HepG2 (cell line): Measurements from ENCODE around the gene CNTNAP1. TPM values are rescaled to one million over a fixed set of nuclear protein-coding genes. Genes with fewer than 3 reads are reported as not detected.
A peak's percentile ranks its signal among the peaks of the same experiment; 100 is the strongest.

Experiments used
- CCAR2 ChIP-seq: fragments of 200-400 bp; formaldehyde crosslinking; optimal IDR thresholded peaks from 2 replicates; pipeline ENCODE3; 2018; ENCODE audit warnings: low read depth, mild to moderate bottlenecking, low read length, moderate library complexity
- GFI1 ChIP-seq: sonication (generic); formaldehyde crosslinking; IDR thresholded peaks from 2 replicates; pipeline ENCODE4 v1.5.0; 2020; ENCODE audit warnings: missing genetic modification reagents, mild to moderate bottlenecking, borderline replicate concordance
- GTF3A ChIP-seq: sonication (generic); formaldehyde crosslinking; conservative IDR thresholded peaks from 2 replicates; pipeline ENCODE4 v1.4.0; 2020; ENCODE audit warnings: mild to moderate bottlenecking, missing genetic modification reagents
- HNF4A ChIP-seq: sonication (generic); formaldehyde crosslinking; IDR thresholded peaks from 2 replicates; pipeline ENCODE4 v1.4.0; 2020; ENCODE audit warnings: missing genetic modification reagents
- NR2F6 ChIP-seq, 2 experiments: IDR thresholded peaks; 2 replicates each; pipeline ENCODE4 v1.6.1; 2016; ENCODE audit warnings: antibody characterized with exemption in 1 of 2, mild to moderate bottlenecking in 1 of 2
- SRY ChIP-seq: sonication (generic); formaldehyde crosslinking; IDR thresholded peaks from 2 replicates; pipeline ENCODE4 v1.8.0; 2022; ENCODE audit warnings: mild to moderate bottlenecking, missing genetic modification reagents
- STAT5B ChIP-seq: sonication (generic); formaldehyde crosslinking; IDR thresholded peaks from 2 replicates; pipeline ENCODE4 v1.4.0; 2020; ENCODE audit warnings: missing genetic modification reagents
- TBP ChIP-seq: sonication (generic); formaldehyde crosslinking; IDR thresholded peaks from 2 replicates; pipeline ENCODE4 v1.5.0; 2020; ENCODE audit warnings: missing genetic modification reagents
- ZNF296 ChIP-seq: sonication (generic); formaldehyde crosslinking; conservative IDR thresholded peaks from 2 replicates; pipeline ENCODE4 v1.5.0; 2020; ENCODE audit warnings: mild to moderate bottlenecking, missing genetic modification reagents
- polyA plus RNA-seq, 8 experiments: library from polyadenylated mRNA; depleted of rRNA in 3 of 8; stranded (reverse) in 7 of 8; unstranded in 1 of 8; fragments of >200 nt; fragmentation: Illumina TruSeq in 4 of 8; extraction: Trizol in 4 of 8; gene quantifications; 2 replicates each; pipeline versions ENCODE4 v1.2.1 to v1.2.3, GENCODE V29; 2011 to 2016; ENCODE audit warnings: low read depth in 4 of 8, missing spikeins in 1 of 8, mixed read lengths in 1 of 8; ENCODE audit not compliant: insufficient read depth in 1 of 8
- total RNA-seq, 5 experiments: library from RNA; depleted of rRNA; stranded (reverse); fragments of >200 nt; fragmentation: Illumina TruSeq; extraction: Trizol; gene quantifications; 2 replicates each; pipeline ENCODE4 v1.2.3, GENCODE V29; 2016; ENCODE audit warnings: low read depth in 1 of 5
- TF ChIP-seq, protein P1 (sequence below): IDR thresholded peaks from 2 replicates; pipeline ENCODE4 v1.4.0; 2020; ENCODE audit warnings: mild to moderate bottlenecking, missing genetic modification reagents
- TF ChIP-seq, protein P2 (sequence below): sonication (generic); formaldehyde crosslinking; IDR thresholded peaks from 2 replicates; pipeline ENCODE4 v1.4.0; 2020; ENCODE audit warnings: missing genetic modification reagents
- TF ChIP-seq, protein P3 (sequence below): sonication (generic); formaldehyde crosslinking; IDR thresholded peaks from 2 replicates; pipeline ENCODE4 v1.8.1; 2022; ENCODE audit warnings: mild to moderate bottlenecking, missing genetic modification reagents
- TF ChIP-seq, protein P4 (sequence below): sonication (generic); formaldehyde crosslinking; IDR thresholded peaks from 2 replicates; pipeline ENCODE4 v1.4.0; 2020; ENCODE audit warnings: missing genetic modification reagents
- TF ChIP-seq, protein P5 (sequence below): sonication (generic); formaldehyde crosslinking; IDR thresholded peaks from 2 replicates; pipeline ENCODE4 v1.9.0; 2021; ENCODE audit warnings: missing genetic modification reagents, borderline replicate concordance

The CNTNAP1 gene
- total and polyA plus RNA-seq, 2 of the 13 experiments (the other 11 are each of a cell fraction or from before 2014, with no cell fraction given), result 4.5 to 7.7 TPM

DNA sequence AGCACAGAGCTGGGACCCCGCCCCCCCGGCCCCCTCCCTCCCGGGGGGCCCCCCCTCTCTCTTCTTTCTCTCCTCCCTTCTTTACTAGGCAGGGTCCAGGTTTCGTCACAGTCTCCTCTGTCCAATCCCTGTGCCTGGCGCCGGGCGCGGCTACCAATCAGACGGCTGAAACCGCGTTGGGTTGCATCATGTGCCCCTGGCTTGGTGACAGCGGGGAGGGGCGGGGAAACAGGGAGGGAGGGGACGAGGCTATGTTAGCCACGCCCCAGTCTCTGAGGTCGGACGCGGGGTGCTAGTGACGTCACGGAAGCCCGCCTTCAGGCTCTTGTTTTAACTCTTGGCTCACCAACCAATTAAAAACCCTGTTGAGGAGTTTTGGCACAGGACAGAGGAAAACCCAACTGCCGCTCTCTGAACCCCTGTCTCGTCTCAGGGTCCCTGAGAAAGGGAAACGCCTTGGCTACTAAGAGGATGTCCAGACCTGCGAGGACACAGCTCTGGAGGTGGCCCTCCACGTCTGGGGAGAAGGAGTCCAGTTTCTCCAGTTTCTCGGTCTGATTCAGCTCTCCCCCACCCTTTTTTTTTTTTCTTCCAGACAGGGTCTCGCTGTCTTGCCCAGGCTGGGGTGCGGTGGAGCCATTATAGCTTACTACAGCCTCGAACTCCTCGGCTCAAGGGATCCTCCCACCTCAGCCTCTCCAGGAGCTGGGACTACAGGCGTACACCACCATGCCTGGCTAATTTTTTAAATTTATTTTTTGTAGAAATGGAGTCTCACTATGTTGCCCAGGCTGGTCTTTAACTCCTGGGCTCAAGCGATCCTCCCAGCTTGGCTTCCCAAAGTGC, 5.1 kb upstream of the CNTNAP1 start (continued):
- TF ChIP-seq GFI1 (CRISPR knock-in tag) (0 out of 2 replicates have a peak, but pooled peaks have one; percentile 33), NR2F6 (IDR thresholded peaks at IDR 0.05) (no peak), NR2F6 (CRISPR knock-in tag; IDR thresholded peaks at IDR 0.05) (peak; percentile 29; the same call in 1 of the 2 replicates), STAT5B (CRISPR knock-in tag) (no peak), ZNF296 (CRISPR knock-in tag) (no peak), SRY (CRISPR knock-in tag) (no peak), GTF3A (no peak), HNF4A (CRISPR knock-in tag) (no peak), CCAR2 (no peak), TBP (CRISPR knock-in tag) (no peak)
- TF ChIP-seq, protein P1, sequence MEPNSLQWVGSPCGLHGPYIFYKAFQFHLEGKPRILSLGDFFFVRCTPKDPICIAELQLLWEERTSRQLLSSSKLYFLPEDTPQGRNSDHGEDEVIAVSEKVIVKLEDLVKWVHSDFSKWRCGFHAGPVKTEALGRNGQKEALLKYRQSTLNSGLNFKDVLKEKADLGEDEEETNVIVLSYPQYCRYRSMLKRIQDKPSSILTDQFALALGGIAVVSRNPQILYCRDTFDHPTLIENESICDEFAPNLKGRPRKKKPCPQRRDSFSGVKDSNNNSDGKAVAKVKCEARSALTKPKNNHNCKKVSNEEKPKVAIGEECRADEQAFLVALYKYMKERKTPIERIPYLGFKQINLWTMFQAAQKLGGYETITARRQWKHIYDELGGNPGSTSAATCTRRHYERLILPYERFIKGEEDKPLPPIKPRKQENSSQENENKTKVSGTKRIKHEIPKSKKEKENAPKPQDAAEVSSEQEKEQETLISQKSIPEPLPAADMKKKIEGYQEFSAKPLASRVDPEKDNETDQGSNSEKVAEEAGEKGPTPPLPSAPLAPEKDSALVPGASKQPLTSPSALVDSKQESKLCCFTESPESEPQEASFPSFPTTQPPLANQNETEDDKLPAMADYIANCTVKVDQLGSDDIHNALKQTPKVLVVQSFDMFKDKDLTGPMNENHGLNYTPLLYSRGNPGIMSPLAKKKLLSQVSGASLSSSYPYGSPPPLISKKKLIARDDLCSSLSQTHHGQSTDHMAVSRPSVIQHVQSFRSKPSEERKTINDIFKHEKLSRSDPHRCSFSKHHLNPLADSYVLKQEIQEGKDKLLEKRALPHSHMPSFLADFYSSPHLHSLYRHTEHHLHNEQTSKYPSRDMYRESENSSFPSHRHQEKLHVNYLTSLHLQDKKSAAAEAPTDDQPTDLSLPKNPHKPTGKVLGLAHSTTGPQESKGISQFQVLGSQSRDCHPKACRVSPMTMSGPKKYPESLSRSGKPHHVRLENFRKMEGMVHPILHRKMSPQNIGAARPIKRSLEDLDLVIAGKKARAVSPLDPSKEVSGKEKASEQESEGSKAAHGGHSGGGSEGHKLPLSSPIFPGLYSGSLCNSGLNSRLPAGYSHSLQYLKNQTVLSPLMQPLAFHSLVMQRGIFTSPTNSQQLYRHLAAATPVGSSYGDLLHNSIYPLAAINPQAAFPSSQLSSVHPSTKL (CRISPR knock-in tag), result no peak
- TF ChIP-seq, protein P2, sequence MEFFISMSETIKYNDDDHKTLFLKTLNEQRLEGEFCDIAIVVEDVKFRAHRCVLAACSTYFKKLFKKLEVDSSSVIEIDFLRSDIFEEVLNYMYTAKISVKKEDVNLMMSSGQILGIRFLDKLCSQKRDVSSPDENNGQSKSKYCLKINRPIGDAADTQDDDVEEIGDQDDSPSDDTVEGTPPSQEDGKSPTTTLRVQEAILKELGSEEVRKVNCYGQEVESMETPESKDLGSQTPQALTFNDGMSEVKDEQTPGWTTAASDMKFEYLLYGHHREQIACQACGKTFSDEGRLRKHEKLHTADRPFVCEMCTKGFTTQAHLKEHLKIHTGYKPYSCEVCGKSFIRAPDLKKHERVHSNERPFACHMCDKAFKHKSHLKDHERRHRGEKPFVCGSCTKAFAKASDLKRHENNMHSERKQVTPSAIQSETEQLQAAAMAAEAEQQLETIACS (CRISPR knock-in tag), result peak; percentile 64; the same call in 1 of the 2 replicates
- TF ChIP-seq, protein P3, sequence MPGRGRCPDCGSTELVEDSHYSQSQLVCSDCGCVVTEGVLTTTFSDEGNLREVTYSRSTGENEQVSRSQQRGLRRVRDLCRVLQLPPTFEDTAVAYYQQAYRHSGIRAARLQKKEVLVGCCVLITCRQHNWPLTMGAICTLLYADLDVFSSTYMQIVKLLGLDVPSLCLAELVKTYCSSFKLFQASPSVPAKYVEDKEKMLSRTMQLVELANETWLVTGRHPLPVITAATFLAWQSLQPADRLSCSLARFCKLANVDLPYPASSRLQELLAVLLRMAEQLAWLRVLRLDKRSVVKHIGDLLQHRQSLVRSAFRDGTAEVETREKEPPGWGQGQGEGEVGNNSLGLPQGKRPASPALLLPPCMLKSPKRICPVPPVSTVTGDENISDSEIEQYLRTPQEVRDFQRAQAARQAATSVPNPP, result no peak
- TF ChIP-seq, protein P4, sequence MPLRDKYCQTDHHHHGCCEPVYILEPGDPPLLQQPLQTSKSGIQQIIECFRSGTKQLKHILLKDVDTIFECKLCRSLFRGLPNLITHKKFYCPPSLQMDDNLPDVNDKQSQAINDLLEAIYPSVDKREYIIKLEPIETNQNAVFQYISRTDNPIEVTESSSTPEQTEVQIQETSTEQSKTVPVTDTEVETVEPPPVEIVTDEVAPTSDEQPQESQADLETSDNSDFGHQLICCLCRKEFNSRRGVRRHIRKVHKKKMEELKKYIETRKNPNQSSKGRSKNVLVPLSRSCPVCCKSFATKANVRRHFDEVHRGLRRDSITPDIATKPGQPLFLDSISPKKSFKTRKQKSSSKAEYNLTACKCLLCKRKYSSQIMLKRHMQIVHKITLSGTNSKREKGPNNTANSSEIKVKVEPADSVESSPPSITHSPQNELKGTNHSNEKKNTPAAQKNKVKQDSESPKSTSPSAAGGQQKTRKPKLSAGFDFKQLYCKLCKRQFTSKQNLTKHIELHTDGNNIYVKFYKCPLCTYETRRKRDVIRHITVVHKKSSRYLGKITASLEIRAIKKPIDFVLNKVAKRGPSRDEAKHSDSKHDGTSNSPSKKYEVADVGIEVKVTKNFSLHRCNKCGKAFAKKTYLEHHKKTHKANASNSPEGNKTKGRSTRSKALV (CRISPR knock-in tag), result 0 out of 2 replicates have a peak, but pooled peaks have one; percentile 15
- TF ChIP-seq, protein P5, sequence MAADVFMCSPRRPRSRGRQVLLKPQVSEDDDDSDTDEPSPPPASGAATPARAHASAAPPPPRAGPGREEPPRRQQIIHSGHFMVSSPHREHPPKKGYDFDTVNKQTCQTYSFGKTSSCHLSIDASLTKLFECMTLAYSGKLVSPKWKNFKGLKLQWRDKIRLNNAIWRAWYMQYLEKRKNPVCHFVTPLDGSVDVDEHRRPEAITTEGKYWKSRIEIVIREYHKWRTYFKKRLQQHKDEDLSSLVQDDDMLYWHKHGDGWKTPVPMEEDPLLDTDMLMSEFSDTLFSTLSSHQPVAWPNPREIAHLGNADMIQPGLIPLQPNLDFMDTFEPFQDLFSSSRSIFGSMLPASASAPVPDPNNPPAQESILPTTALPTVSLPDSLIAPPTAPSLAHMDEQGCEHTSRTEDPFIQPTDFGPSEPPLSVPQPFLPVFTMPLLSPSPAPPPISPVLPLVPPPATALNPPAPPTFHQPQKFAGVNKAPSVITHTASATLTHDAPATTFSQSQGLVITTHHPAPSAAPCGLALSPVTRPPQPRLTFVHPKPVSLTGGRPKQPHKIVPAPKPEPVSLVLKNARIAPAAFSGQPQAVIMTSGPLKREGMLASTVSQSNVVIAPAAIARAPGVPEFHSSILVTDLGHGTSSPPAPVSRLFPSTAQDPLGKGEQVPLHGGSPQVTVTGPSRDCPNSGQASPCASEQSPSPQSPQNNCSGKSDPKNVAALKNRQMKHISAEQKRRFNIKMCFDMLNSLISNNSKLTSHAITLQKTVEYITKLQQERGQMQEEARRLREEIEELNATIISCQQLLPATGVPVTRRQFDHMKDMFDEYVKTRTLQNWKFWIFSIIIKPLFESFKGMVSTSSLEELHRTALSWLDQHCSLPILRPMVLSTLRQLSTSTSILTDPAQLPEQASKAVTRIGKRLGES (CRISPR knock-in tag), result no peak
